Activated naive CD4-positive, alpha-beta T cell treated with anti-CD3 and anti-CD28 coated beads, Interleukin-2, amount 50 U/mL, for 72 hours (primary cell): Measurements from ENCODE around the gene HDGF. TPM values are rescaled to one million over a fixed set of nuclear protein-coding genes. Genes with fewer than 3 reads are reported as not detected.
A peak's percentile ranks its signal among the peaks of the same experiment; 100 is the strongest.

Experiments used
- ATAC-seq, 2 donors: fragments of 150-1000 bp; cut with Tn5 transposase; 2 replicates each; pipeline ENCODE4 v1.10.0; 2021; ENCODE audit warnings: mild to moderate bottlenecking in 2 of 2, moderate library complexity in 2 of 2
- DNase-seq, 2 donors: peaks; one replicate each; pipeline ENCODE4 v3.0.0; 2021 to 2022; ENCODE audit warnings: low spot score in 2 of 2
- H3K27ac Mint-ChIP-seq, 2 donors: one replicate each; pipeline ENCODE4 v1.8.0; 2022; ENCODE audit warnings: mild to moderate bottlenecking in 2 of 2, mixed read lengths in 2 of 2
- H3K36me3 Mint-ChIP-seq, 2 donors: one replicate each; pipeline ENCODE4 v1.8.0; 2022; ENCODE audit warnings: mixed read lengths in 2 of 2
- H3K9me3 Mint-ChIP-seq, 2 donors: one replicate each; pipeline ENCODE4 v1.8.0; 2022; ENCODE audit warnings: mixed read lengths in 2 of 2
- total RNA-seq, 2 donors: library from RNA; stranded (reverse); gene quantifications; one replicate each; pipeline ENCODE4 v1.2.3, GENCODE V29; 2022

The HDGF gene
- total RNA-seq: 100 to 1,000 TPM; 281 to 325 TPM

- H3K27ac Mint-ChIP-seq: peak within 1 kb of the TSS; percentile 95 to 99
- ATAC-seq (no peak), DNase-seq (no peak)
- peaks cover 34 to 35% of the 10 kb centered on the region in 2 donors for H3K36me3 Mint-ChIP-seq
- H3K9me3 Mint-ChIP-seq: no peaks in the 10 kb centered on the region
Measured at GRCh38 chr1:156751451-156751756, at the start of gene HDGF. Gene HDGF (minus strand): TSS chr1:156751675. CDS start chr1:156751429, 246 bp downstream.

DNA sequence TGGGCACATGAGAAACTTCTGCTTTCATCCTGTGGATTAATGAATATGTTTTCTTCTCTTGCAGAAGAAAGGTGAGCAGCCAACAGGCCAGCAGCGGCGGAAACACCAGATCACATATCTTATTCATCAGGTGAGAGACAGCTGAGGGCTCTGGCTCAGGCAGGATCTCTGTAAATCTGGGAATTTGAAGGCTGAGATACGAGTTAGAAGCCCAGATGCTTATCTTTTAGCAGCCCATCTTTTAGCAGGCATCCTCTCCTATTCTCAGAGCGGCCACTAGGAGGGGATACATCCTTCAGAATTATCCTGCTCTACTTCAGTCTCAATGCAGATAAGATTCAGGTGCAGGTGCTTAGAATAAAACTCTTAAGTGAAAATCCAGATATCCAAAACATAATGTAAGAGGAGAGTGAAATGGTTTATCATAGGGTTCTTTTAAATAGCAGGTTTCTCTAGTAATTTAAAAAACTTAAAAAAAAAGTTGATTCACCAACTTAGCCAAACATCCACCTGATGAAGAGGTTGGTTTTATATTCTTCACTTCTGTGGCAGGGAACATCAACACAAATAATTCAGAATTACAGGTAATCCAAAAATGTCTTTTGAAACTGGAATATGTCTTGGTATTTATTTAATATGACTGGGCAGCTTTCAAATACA is 45.9 kb upstream of the HDGF start:
- ATAC-seq (peak; percentile 60 to 74), DNase-seq (peak in 1 of 2 donors; percentile 62)
- no peak overlapping the region for H3K27ac Mint-ChIP-seq
- H3K9me3 Mint-ChIP-seq: no peaks in the 10 kb centered on the region
- peaks cover 10 to 19% of the 10 kb centered on the region in 2 donors for H3K36me3 Mint-ChIP-seq

DNA sequence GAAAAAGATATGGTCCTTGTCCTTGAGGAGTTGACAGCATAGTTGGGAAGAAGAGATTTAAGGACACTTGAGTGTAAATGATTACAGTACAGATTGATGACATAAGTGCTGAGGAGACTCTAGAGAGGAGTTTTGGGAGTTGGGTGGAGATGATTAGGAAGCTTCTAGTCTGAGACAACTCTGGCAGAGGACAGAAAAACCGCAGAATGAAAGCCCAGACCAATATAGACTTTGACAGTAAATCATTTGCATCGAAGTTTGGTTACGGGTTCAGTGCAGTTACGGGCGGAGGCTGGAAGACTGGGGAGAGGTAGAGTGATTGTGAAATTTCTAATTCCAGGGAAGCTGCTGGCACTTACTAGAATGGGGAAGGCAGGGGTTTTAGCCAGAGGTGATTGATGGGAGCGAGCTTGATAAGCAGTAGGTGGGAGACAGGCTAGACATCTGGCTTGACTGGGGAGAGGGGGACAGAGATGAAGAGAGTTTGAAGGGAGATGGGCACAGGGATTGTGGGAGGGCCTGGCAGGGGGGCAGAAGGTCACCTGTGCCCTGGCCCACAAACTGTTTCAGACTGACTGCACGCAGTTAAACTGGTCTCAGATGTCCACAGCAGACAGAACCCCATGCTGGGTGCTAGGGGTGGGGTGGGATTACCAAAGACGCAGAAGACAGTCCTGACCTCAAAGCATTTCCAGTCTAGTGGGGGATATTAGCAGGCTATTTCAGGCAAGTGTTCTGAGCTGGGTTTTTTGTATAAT is 45.0 kb upstream of the HDGF start:
- H3K36me3 Mint-ChIP-seq: peaks cover 10 to 19% of the 10 kb centered on the region in 2 donors
- no peak for DNase-seq
- no peak for ATAC-seq
- no peak overlapping the region for H3K27ac Mint-ChIP-seq
- H3K9me3 Mint-ChIP-seq: no peaks in the 10 kb centered on the region

DNA sequence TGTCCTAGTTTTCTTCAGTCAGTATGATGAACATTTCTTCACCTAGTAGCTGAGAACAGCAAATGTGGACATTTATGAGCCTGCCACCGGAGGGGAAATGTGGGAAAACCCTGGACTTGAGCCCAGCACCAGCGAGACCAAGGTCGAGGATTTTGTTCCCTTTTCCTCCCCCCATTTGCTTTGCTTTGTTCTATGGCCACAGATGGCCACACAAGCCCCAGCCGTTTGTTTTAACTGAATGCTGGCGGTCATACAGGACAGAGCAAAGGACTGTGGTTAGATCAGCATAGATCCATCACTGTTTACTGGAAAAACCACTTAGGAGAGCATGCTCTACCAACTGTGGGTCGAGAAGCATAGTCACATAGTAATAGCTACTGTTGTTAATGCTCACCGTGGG is 44.3 kb upstream of the HDGF start:
- DNase-seq (no peak), ATAC-seq (no peak)
- Mint-ChIP-seq H3K9me3 (no peaks in the 10 kb centered on the region), H3K27ac (no peak overlapping the region), H3K36me3 (peaks cover 10 to 19% of the 10 kb centered on the region in 2 donors)

GRCh38 chr1:156795374-156795733 is 43.9 kb upstream of the HDGF start:
- no peak for ATAC-seq
- H3K9me3 Mint-ChIP-seq: no peaks in the 10 kb centered on the region
- H3K27ac Mint-ChIP-seq: no peak overlapping the region
- H3K36me3 Mint-ChIP-seq: peaks cover 10 to 19% of the 10 kb centered on the region in 2 donors
- DNase-seq: no peak

DNA sequence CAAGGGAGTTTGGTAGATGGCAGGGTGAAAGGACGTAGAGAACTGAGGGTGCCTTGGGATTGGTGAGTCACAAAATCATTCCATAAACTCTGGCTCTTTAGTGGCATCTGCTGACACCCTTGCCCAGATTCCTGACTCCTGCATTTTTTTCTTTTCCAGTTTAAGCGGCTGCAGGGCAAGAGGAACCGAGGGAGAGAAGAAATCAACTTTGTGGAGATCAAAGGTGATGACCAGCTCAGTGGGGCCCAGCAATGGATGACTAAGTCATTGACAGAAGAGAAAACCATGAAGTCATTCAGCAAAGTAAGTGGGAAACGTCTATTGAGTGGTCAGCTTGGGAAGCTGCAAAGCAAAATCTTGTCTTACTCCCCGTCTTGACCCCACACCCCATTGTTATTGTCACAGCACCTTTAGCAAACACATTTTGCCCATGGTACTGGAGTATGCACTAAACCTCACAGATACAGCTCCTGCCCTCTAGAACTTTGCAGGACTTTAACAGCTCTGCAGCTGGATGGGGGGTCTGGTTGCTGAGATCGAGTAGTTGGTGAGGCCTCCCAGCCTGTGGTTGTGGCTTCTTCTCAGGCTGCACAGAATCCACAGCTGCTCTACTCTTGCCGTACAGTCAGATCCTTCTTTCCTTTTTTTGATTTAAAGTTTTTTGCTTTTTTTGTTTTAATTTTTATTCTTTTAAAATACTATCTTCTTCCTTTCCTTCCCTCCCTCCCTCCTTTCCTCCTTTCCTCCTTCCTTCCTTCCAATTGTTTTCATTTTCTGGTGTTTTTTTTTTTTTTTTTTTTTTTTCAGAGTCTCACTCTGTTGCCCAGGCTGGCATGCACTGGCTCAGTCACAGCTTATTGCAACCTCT is 43.3 kb upstream of the HDGF start:
- DNase-seq (no peak), ATAC-seq (peak in 1 of 2 donors; percentile 21)
- Mint-ChIP-seq H3K27ac (peak overlapping the region in 1 of 2 donors; percentile 54), H3K9me3 (no peaks in the 10 kb centered on the region), H3K36me3 (peaks cover 10 to 25% of the 10 kb centered on the region in 2 donors)

- DNase-seq (no peak), ATAC-seq (no peak)
- Mint-ChIP-seq H3K36me3 (peaks cover 3 to 10% of the 10 kb centered on the region in 2 donors), H3K27ac (peak overlapping the region in 1 of 2 donors; percentile 45), H3K9me3 (no peaks in the 10 kb centered on the region)
Measured at GRCh38 chr1:156789621-156790318, 38.3 kb upstream of the HDGF start.

DNA sequence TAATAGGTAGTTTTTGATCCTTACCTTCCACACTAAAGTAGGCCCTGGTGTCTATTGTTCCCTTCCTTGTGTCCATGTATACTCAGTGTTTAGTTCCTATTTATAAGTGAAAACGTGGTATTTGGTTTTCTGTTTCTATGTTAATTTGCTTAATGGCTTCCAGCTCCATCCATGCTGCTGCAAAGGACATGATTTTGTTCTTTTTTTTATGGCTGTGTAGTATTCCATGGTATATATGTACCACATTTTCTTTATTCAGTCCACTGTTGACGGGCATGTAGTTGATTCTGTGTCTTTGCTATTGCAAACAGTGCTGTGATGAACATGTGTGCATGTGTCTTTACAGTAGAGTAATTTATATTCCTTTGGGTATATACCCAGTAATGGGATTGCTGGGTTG is 36.7 kb upstream of the HDGF start:
- Mint-ChIP-seq H3K36me3 (peaks cover 0 to 6% of the 10 kb centered on the region in 2 donors), H3K9me3 (no peaks in the 10 kb centered on the region), H3K27ac (peak overlapping the region in 1 of 2 donors; percentile 63)
- DNase-seq (no peak), ATAC-seq (no peak)

DNA sequence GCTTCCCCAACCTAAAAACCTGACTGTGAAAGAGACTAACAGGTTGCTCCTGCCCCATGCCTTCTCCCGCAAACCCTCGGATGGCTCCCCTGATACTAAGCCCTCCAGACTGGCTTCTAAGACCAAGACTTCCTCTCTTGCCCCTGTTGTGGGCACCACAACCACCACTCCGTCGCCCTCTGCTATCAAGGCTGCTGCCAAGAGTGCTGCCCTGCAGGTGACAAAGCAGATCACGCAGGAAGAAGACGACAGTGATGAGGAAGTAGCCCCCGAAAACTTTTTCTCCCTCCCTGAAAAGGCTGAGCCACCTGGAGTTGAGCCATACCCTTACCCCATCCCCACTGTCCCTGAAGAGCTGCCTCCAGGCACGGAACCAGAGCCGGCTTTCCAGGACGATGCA is 35.2 kb upstream of the HDGF start:
- DNase-seq: no peak
- ATAC-seq: no peak
- no peaks in the 10 kb centered on the region for H3K9me3 Mint-ChIP-seq

GRCh38 chr1:156785458-156785857 is 34.0 kb upstream of the HDGF start:
- Mint-ChIP-seq H3K27ac (no peak overlapping the region), H3K9me3 (no peaks in the 10 kb centered on the region), H3K36me3 (peaks cover 5 to 6% of the 10 kb centered on the region in 2 donors)
- ATAC-seq (no peak), DNase-seq (no peak)

More for the DNA sequence above, 35.2 kb upstream of the HDGF start:
- H3K27ac Mint-ChIP-seq: peak overlapping the region in 1 of 2 donors; percentile 56
- peaks cover 5 to 6% of the 10 kb centered on the region in 2 donors for H3K36me3 Mint-ChIP-seq

GRCh38 chr1:156781585-156782186 is 30.2 kb upstream of the HDGF start:
- H3K27ac Mint-ChIP-seq: peak overlapping the region; percentile 36 to 69
- peak; percentile 22 to 39 for ATAC-seq

GRCh38 chr1:156777573-156777972 is 26.1 kb upstream of the HDGF start:
- ATAC-seq (no peak), DNase-seq (no peak)
- H3K27ac Mint-ChIP-seq: peak overlapping the region in 1 of 2 donors; percentile 71
- no peaks in the 10 kb centered on the region for H3K9me3 Mint-ChIP-seq
- H3K36me3 Mint-ChIP-seq: peaks cover 0 to 17% of the 10 kb centered on the region in 2 donors

More at GRCh38 chr1:156781585-156782186, 30.2 kb upstream of the HDGF start:
- no peak for DNase-seq
- Mint-ChIP-seq H3K9me3 (no peaks in the 10 kb centered on the region), H3K36me3 (peaks cover 0 to 5% of the 10 kb centered on the region in 2 donors)

DNA sequence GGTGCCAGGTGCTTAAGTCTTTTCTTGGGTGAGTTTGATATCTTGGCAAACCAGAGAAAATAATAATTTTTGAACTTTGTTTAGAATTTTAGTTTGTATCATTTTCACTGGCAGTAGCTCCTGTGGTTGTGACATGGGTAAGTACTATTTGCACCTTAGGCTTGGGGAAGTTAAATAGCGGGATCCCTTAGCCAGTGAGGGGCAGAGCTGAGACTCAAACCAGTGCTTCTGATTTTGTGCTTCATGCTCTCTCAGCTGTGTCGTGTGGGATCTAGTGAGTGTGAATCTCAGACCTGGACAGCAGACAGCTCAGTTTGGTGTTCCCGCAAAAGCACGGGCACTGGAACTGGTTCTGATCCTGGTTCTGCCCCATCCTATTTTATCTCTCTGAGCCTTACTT is 25.5 kb upstream of the HDGF start:
- DNase-seq: no peak
- Mint-ChIP-seq H3K9me3 (no peaks in the 10 kb centered on the region), H3K36me3 (peaks cover 0 to 14% of the 10 kb centered on the region in 2 donors), H3K27ac (peak overlapping the region in 1 of 2 donors; percentile 71)
- no peak for ATAC-seq

DNA sequence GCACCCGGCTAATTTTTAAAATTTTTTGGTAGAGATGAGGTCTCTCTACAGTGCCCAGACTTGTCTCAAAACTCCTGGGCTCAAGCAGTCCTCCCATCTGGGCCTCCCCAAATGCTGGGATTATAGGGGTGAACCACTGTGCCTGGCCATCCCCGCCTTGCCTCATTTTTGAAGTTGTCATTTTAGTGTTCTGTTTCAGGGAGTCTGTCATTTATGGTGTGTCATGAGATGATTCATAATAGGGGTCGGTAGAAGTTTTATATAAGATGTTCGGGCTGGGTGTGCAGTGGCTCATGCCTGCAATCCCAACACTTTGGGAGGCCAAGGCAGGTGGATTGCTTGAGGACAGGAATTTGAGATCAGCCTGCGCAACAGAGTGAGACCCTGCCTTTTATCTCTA is 24.3 kb upstream of the HDGF start:
- no peak for DNase-seq
- Mint-ChIP-seq H3K36me3 (peaks cover 6 to 20% of the 10 kb centered on the region in 2 donors), H3K27ac (peak overlapping the region in 1 of 2 donors; percentile 48), H3K9me3 (no peaks in the 10 kb centered on the region)
- peak; percentile 51 to 56 for ATAC-seq

- peak overlapping the region in 1 of 2 donors; percentile 8 for H3K27ac Mint-ChIP-seq
- H3K9me3 Mint-ChIP-seq: no peaks in the 10 kb centered on the region
- ATAC-seq (peak in 1 of 2 donors; percentile 67), DNase-seq (no peak)
- H3K36me3 Mint-ChIP-seq: peaks cover 18 to 37% of the 10 kb centered on the region in 2 donors
Measured at GRCh38 chr1:156773607-156774006, 22.1 kb upstream of the HDGF start.
